GM21360 (cell line): ENCODE data around the gene PTPRD.

Experiments
- ATAC-seq: cut with Tn5 transposase; IDR thresholded peaks from one replicate; pipeline ENCODE4 v1.9.1; 2021; ENCODE audit warnings: mild to moderate bottlenecking, moderate library complexity; ENCODE audit not compliant: unreplicated experiment

PTPRD gene

DNA sequence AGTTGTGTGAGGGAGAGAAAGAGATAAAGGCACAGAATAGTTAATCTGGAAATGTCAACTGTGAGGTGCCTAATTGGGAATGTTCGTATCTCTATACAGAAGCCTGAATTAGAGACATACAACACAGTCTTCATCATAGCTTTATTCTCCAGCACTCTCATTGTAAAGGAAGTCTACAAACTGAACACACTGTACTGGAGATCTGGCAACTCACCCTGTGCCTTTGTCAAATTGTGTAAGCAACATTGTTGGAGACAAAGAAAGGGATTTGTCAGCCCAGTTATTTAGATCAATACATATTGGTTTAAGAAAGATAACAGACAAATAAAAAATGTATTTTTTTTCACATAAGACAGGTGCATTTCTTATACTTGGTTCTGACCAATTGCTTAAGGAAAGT is 1980.3 kb downstream of the PTPRD start:
- ATAC-seq = no peak

DNA sequence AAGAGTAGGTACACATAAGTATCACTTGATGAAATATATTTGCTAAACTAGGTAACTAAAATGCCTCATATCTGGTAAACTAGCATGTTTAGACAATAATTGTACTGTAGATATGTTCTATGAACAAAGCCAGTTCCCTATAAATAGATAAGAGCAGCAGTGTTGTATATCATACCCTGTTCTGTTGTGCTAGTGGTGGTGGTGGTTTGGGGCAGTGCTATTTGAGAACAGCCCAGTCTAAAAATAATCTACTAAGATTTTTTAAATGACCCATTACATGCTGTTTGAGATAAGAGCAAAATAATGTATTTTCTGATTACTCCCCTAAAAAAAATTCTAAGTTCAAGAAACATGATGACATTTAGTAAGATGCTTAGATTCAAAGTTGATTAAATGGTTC is 1984.0 kb downstream of the PTPRD start:
- no peak for ATAC-seq

DNA sequence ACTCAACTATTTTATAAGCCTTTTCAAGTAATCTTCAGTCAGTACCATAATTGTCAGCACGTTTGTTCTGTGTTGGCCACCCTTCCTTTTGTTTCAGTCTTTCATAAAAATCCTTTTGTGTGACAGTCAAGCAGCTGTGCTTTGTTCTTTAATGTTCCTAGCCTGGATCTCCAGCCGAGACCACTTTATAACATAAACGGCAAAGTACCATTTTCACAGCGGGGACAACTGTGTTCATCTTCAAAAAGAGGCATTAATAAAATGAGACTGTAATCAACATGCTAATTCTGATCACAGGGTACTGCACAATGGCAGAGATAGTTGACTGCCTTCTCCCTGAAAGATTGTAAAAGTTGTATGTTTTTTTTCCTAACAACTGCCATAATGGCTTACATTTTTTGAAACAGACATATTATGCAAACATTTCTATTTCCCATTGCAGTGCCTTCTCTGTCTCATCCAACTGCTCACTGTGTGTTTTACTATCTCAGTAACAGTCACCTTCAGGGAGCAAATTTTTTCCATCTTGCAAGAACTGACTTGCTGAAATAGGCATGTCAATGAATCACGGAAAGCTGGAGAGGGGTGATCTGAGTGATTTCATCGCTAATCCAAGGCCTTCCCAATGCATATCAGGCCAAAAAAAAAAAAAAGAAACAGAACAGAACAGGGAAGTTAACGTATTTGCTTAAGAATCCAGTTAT is 1984.7 kb downstream of the PTPRD start:
- ATAC-seq = no peak

DNA sequence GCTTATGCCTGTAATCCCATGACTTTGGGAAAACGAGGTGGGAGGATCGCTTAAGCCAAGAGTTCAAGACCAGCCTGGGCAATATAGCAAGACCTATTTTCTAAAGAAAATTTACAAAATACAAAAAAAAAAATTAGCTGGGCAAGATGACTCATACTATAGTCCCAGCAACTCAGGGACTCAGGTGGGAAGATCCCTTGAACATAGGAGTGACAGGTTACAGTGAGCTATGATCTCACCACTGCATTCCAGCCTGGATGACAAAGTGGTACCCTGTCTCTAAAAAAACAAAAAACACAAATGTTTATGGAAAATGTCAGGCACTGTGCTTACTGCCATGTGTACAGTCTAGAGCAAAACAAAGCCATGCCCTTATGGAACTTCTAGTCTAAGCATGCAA is 1989.9 kb downstream of the PTPRD start:
- no peak for ATAC-seq

DNA sequence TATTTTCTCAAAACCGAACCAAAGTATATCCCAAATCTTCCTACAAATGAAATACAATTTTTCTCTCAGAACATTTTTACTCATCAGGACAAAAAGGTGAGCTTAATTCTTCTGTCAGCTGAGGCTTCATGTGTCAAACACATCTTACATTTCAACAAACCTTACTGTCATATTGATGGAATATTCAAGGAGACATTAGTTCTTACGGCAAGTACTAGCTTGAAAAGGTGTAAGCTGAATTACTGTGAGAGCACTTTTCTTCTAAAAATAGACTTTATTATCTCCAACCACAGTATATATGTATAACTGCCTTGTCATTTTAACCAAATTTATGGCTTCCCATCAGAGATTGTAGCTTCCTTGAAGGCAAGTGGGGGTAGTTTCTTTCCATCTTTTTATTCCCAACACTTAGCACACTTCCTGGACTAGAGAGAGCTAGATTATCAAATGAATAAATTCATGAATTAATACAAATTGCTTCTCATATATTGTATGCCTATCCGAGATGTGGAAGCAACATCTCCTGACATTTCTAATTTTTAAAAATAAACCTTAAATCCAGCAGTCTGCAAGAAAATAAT is 1990.5 kb downstream of the PTPRD start:
- ATAC-seq = no peak

DNA sequence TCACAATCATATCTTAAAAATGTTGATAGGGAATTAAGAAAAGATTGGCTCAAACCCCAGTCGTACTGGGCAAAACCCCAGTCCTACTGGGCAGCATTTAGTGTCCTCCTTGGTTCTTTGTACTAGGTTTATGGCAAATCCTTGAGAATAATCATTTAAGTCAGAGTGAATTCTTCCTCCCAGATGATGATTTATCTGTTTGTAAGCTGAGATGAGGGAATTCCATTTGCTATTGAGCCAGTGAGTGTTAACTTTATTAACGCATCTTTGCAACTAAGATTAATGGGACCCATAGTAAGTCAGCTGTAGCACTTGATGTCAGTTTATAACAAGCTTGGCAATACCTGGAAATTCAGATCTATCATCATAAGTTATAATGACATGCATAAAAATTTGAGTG is 1991.4 kb downstream of the PTPRD start:
- ATAC-seq = no peak

DNA sequence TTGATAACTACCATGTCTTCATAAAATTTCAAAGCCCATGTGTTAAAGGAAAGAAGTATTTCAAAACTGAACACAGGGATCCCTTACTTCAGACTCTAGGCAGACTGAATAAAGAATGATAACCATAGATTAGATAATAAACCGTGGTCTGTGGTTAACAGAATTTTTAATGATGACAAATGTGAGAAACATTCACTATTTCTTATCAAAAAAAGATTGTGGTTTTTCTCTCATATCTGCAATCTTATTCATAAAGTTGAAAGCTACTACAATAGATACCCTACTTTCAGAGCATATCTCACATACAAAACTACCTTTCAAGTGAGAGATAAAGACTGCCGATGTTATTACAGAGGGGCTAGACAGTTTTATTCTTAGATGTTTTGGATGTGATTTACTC is 1996.4 kb downstream of the PTPRD start:
- ATAC-seq = no peak

DNA sequence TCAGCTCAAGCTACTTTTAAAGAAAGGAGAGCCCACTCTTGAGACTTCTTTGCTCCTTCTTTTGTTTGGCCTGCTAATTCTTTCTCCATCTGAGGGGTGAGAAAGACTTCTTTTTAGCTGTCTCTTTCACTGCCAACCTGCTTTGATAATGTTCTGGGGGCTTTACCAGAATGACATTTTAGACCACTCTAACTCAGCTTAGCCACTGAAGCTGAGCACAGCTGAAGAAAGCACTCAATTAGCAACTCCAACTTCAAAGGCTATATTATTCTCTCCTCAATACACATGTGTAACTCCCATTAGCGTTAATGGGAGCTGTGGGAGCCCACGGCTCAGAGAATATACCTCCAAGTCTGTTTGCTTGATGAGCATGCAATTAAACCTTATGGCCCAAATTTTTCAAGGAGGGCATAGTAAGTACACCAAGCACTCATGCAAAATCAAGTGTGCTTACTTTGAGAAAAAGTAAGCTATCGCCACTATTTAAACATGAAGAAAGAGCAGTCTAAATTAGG is 1997.8 kb downstream of the PTPRD start:
- no peak for ATAC-seq

DNA sequence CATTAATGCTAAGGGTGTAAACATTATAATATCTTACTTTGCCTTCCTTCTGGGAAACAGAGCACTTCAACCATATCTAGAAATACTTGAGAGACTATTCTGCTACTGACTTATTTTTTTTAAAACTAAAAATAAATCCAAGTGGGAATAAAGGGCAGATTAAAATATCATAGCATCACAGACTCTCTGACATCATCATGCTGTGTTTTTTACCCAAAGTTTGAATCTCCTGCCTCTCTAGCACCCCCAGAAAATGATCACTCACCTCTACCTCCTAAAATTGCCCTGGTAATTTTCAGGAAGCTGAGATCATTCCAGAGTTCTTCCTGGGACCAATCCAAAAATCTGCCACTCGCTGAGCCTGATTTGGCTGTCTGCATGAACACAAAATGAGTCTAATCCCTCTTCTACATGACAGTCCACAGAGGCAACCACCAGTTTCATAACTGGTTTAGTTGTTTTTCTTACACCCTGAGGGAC is 1999.4 kb downstream of the PTPRD start:
- no peak for ATAC-seq

DNA sequence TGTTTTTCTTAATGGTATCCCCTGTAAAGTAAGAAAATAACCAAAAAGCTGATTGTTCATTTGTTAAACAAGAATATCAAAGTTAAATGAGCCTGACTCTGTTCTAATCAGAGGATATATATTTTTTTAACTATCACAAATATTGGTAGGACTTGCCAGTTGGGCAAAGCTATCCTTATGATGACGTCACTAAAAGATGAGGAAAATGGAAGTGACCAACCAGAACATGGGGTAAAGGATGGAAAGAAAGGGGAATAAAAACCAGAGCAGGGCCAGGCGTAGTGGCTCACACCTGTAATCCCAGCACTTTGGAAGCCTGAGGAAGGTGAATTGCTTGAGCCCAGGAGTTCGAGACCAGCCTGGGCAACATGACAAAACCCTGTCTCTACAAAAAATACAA is 2001.6 kb downstream of the PTPRD start:
- no peak for ATAC-seq

DNA sequence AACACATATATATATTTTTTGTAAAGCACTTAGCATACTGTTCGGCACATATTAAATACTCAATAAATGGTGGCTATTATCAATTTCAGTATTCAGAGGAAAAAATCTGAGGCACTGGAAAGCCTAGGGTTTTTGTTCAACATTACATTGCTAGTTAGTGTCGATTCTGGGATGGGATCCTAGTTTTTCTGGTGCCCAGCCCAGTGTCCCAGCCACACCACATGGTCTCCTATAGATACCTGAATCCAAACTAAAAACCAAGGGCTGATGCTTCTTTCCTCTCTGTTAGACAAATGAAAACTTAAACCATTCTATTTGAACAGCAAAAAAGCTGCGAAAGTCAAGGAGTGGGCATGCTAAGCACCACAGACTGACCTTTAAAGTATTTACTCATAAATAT is 2002.5 kb downstream of the PTPRD start:
- no peak for ATAC-seq

DNA sequence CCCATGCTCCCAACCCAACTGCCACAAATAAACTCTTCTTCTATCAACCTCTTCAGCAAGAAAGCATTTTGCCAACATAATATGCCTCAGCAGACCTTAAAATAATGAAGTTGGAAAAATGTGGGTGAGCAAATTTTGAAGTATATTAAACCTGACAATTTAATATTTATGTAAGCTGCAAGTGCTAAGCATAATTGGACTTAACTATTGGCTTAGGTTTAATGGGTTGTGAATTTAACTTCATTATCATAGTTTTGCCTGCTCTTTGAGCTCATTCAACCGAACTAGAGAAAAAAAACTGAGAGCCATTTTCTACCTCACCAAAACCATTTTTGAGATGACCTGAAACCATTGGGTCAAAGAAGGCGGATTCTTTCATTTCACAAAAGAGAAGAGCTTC is 2007.7 kb downstream of the PTPRD start:
- no peak for ATAC-seq

DNA sequence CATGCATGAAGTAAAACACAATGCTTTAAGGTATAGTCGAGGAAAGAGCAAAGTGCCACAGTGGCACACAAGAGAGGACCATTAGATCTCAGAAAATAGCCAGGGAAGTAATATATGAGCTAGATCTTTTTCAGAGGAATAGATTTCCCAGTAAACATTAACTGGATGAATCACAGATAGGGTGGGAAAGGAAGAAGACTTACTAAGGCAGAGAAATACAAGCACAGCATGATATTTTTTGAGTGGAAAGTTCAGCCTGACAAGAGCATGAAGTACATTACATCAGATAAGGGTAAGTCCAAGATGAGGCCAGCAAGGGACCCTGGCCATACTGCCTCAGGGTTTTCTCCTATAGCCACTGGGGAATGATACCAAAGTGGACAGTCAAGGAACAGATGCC is 2008.6 kb downstream of the PTPRD start:
- no peak for ATAC-seq

DNA sequence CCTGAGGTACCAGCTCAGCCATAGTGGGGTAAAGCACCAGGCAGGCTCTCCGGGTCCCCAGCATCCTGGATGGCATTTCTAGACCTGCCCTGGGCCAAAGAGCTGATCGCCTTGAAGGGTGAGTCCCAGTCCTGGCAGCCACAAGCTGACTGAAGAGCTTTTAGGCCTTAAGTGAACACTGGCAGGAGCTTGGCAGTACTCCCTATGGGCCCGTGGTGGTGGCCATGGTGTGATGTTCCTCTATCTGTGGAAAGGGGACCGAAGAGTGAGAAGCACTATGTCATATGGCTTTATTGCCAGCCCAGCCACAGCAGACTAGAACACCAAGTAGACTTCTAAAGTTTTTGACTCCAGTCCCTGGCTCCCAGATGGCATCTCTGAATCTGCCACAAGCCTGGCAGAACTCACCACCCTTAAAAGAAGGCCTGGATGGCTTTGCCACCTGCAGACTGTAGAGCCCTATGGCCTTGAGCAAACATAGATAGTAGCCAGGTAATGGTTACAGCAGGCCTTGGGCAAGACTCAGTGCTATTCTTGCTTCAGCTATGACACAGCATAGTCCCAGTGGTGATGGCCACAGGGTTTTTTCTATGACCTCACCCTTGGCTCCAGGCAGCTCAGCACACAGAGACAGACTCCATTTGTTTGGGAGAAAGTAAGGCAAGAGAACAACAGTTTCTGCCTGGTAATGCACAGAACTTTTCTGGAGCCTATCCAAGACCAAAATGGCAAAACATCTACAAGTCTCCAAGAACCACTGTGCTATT is 2011.7 kb downstream of the PTPRD start:
- ATAC-seq = no peak

DNA sequence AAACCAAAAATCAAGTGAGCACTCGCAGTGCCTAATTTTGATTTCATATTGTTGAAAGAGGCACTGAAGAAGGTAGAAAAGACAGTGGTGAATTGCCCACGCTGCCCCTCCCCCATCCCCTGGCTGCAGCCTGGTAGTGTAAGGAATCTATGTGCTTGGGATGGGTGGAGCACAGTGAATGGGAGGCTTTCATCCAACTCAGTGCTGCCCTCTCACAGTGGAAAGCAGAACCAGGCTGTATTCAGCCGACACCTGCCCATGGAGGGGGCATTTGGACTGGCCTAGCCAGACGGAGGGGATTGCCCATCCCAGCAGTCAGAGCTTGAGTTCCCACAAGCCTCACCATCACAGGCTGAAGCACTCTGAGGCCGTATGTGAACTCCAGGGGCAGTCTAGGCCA is 2012.9 kb downstream of the PTPRD start:
- no peak for ATAC-seq

DNA sequence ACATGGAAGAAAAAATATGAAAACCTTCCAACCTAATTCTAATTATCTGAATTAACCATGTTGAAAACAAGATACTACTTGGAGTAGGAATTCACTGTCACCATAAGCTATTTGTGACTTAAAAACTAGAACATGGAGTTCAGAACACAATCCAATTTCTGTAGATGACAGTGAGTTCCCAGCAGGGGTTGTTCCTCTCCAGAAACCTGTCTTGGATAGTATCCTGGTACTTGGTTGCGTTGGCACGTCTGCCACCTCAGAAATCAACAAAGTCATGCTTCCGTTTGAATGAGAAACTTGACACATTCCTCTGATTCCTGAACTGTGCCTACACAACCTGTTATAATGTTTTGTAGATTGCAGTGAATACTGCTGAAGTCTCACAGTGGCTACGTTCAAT is 2023.3 kb downstream of the PTPRD start:
- no peak for ATAC-seq

DNA sequence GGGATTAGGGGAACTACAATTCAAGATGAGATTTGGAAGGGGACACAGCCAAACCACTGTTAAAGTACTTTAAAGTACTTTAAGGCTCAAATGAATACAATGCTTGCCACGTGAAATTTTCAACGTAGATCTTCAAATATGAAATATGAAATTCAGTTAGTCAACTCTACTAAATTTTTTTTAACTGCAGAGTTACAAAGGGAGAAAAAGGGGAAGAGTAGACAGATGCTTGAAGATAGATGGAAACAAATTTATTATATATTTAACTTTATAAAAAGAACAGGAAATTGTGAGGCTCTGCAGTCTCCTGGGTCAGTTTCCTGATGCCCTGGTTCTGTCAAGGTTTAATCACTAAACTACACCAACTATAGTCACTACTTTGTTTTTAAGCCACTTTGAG is 2027.8 kb downstream of the PTPRD start:
- ATAC-seq = no peak

DNA sequence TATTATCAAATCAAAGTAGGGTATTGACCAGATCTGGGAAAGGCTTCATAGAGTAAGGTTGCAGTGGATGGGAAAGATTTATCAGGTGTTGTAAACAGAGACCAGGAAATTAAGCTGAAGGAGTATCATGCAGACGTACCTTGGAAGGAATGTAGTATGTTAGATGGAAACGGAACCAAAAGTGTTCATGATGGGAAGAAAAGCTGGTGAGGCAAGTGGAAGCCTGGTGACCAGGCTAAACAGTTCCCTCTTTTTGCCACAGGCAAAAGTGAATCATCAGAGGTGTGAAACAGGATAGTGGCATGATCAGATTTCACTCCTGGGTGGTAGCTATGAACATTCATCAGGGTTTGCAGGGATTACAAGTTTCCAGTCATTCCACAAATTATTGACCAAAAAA is 2033.1 kb downstream of the PTPRD start:
- ATAC-seq = no peak

DNA sequence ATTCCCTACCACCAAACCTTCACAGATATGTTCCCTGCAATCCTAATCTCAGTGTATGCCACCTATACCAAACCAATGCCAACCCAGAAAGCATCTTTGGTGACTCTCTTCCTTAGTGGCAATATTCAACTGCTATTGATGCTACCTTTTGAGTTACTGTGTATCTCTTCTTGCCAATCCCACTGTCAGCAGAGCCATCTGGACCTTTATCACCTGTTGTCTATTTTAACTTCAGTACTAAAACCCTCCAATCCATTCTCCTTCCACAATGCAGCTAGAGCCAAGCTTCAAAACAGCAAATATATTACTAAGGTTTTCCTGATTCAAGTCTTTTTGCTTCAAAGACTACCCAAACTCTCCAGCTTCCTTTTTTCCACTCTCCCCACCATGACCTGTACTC is 2036.1 kb downstream of the PTPRD start:
- no peak for ATAC-seq

DNA sequence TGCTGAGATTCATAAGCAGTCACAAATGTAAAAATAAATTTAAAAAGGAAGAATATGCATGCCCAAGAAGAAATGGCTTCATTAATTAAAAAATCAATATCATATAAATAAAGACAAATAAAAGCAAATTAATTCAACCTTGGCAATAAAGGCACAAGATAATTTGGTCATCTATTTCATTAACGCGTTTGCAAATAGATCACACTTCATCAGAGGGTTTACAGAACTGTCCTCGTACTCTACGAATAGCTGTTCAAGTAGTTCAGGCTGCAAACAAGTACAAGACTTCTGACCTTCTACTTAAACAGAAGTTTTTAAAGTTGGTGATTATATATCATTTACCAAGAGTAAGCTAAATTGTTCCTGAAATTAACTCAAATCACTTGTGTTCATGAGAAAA is 2038.0 kb downstream of the PTPRD start:
- no peak for ATAC-seq

DNA sequence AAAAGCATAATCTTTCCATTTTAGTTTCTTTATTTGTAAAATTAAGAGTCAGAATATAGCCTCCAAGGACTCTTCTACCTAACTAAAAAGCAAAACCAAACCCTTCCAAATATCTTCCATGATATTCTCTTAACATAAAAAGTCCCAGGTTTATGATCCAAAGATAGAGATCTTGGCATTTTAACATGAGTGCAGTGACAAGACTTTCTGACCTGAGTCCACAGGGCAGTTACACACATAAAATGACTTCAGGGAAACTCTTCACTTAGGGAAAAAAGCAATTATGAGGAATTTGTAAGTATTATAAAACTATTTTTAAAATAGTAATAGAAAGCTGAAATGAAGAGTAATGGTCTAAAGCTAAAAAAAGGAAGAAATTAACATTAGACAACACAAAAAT is 2040.6 kb downstream of the PTPRD start:
- no peak for ATAC-seq

DNA sequence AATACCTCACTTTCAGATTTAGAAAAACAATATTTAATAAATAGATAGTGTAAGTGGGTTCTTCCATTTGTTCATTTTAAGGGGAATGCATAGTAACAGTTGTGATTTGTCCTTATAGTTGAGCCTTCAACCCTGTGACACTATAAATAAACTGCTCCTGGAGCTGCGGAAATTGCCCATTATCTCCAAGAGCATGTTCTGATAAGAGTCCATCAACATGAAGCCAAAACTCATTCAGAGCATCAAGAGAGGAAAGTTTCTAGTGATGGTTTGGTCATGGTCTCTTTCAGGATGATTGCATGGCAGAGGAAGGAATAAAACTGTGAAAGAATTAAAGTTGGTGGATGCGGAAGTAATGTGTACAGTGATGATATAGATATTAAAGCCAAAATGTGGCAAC is 2041.2 kb downstream of the PTPRD start:
- ATAC-seq = no peak
